NCI-H2107 (cell line): Measurements from ENCODE around the gene SCNN1G.

Source experiments
- DNase-seq: peaks from one replicate; lab custom pipeline; 2025; lab: John Stamatoyannopoulos, UW

SCNN1G gene

DNA sequence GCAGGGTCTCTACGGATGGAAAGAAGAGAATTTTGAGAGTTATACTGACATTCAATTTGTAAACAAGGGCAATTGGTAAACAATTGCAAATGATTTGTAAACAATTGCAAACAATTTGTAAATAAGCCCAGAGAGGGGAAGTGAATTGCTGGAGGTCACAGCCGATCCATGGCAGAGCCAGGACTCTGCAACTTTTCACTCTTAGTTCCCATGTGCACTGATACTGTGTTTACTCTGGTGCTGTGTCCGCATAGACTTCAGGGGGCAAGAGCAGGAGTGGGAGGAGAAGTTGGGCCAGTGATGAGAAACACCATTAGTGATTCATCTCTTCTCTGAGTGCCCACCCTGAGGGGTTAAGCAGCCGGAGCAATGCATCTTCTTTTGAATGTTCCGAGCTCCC lies 14.0 kb downstream of the SCNN1G start:
- DNase-seq: no peak

DNA sequence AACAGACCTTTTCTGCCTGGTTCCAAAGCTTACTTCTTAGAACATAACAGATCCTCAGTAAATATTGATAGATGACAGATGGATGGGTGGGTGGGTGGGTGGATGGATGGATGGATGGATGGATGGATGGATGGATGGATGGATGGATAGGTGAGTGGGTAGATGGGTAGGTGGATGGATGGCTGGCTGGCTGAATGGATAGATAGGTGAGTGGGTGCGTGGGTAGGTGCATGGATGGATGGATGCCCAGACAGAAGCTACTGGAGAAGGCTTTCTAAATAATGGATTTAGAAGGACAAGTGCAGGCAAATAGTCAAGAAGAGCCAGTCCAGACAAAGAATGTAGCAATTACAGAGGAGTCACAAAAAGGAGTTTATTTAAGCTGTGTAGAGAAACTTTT lies 19.6 kb downstream of the SCNN1G start:
- DNase-seq: no peak

DNA sequence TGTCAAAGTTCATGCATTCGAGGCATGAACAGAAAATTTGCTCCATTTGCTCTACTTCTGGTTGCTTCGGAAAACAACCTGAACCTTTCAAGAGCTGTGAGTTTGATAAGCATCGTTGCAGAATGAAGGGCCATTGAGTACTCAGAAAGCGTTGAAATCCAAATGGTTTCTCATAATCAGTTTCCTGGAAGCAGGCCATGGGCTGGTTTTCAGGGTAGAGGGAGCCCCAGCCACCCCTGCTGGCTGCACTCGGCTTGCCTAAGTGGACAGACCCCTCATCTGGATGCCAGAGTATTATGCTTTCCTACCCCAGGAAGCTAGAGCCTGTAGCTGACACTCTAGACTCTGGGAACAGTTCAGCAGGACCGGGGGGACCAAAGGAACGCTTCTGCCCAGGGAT lies 24.4 kb downstream of the SCNN1G start:
- DNase-seq: peak; percentile 87

DNA sequence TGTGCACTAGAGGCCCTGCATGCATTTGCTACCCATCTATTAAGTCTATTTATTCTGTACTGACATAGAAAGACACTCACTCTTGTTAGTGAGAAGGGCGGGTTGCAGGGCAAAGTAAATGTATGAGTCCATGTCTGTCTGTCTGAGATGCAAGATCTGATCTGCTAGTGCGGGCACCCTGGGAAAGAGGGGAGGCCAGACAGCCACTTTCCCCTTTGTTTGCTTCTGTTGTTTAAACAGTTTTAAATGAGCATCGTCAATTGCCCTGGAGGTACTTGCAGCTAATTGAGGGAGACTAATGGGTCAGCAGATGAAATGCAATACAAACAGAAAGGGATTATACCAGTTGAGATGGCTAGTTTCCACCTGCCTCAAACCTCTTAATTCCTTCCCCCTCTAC lies 24.9 kb downstream of the SCNN1G start:
- peak; percentile 44 for DNase-seq

DNA sequence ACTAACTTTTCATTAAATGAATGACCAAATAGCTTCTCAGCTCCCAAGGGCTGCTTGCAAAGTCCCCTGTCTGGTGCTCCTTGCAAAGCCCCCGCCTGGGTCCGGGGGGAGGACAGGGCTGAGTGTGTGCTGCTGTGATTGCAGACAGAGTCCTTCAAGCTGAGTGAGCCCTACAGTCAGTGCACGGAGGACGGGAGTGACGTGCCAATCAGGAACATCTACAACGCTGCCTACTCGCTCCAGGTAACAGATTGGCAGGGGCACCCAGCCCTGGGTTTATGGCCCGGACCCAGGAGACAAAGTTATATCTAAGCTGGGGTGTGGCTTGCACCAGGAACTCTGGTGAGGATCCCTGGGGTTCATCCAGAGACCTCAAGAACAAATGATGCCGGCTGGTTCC lies 27.1 kb downstream of the SCNN1G start:
- no peak for DNase-seq

DNA sequence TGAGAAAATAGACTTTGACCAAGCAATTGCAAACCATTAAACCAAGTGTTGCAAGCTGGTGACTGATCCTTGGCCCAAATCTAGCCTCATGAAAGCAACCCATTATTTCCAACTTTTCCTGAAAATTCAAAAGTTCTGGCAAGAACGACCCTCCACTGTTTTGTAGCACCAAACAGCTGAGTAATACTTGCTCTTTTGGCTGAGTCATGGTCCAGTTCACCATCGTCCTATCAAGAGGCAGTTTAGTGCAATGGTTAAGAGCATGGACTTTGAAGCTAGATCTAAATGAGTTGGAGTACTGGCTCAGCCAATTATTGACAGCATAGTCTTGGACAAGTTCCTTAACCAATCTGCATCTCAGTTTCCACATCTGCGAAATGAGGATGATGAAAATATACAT lies 31.3 kb downstream of the SCNN1G start:
- no peak for DNase-seq

DNA sequence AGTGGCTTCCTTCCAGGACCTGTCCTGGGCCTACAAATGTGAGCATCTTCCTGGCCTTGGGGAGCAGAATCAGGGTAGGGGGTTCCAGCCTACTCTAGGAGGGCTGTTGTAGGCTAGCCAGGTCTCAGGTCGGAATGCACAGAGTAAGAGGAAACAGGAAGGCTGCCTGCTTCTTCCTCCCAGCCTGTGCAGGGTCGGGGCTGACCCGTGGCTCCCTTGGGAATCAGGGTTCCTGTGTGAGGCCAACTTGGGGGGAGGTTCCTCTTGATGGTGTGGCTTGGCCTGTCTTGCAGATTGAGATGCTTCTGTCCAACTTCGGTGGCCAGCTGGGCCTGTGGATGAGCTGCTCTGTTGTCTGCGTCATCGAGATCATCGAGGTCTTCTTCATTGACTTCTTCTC lies 32.3 kb downstream of the SCNN1G start:
- DNase-seq: no peak

DNA sequence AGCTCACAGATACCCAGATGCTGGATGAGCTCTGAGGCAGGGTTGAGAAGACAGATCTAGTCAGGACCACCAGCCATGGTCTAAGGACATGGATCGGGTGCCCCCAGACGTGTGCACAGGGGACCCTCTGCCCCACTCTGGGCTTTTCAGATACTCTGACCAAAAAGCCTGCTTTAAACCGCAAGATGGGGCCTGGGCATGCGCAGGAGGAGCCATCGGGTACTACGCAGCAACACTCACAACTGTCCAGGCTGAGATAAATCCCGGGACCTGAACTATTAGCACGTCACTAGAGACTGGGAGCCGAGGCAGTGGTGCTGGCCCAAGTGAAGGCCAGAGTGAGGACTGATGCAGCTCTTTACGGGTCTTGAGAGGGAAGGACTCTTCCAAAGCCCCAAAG lies 32.9 kb downstream of the SCNN1G start:
- DNase-seq: no peak

DNA sequence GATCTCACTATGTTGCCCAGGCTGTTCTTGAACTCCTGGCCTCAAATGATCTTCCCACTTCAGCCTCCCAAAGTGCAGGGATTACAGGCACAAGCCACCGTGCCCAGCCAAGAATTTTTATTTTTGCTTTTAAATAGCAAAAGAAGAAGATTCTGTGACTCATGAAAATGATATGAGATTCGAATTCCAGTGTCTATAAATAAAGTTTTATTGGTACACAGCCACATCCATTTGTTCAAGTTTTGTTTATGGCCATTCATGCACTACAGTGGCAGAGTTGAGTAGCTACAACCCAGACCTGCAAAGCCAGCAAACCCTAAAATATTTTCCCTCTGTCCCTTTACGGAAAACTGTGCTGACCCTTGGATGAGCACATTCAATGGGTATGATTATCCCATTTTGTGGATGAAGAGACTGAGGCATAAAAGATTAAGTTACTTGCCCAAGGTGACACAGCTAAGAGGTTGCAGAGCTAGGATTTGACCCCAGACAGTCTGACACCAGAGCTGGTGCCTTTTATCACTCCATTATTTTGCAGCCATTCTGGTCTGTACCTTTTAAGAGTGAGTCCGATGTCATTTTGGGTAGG lies 34.2 kb downstream of the SCNN1G start:
- no peak for DNase-seq

DNA sequence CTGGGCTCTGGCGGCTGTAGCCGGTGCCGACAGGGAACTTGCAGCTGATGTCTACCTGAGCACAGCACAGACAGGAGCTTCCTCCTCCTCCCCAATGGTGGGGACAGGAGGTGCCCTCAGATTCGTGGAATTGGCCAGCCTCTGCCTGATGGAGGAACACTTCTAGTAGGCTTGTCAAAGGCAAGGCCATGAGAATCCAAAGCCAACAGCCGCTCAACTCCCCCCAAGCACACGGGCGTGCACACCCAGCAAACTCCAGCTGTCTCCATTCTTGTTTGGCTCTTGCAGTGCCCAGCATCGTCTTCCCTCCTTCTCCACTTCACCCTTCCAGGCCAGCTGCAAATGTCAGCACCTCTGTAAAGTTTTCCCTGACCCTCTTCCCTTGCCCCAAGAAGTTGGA lies 35.1 kb downstream of the SCNN1G start:
- DNase-seq: no peak

DNA sequence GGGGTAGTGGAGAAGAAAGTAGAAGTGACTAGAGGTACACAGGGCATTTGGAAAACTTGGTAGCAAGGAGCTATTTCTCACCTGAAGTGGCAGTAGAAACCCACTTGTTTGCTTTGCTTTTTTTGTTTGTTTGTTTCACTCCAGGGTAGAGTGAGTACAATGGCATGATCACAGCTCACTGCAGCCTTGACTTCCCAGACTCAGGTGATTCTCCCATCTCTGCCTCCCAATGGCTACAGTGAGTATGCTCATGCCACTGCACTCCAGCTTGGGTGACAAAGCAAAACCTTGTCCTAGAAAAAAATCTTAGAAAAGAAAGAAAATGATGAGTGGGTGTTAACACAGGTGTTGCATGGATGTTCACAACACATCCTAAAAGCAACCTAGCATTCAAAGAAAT lies 40.4 kb downstream of the SCNN1G start:
- DNase-seq: no peak

DNA sequence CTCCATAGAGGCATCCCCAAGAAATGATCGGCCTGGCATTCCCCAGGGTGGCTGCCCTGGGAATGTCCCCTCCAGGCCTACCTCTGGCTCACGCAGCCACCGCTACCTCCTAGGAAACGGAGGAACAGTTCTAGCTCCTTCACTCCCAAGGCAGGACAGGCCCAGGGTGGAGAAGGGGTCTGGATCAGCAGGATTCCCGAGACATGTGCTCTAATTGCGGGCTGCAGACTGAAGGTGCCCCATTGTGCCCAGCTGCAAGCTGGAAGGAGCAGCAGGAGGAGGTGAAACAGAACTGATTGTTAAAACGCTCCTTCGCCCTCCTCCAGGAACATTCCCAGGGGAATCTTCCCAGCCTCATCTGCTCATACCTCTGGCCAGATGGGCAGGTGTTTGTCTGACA lies 40.8 kb downstream of the SCNN1G start:
- no peak for DNase-seq

DNA sequence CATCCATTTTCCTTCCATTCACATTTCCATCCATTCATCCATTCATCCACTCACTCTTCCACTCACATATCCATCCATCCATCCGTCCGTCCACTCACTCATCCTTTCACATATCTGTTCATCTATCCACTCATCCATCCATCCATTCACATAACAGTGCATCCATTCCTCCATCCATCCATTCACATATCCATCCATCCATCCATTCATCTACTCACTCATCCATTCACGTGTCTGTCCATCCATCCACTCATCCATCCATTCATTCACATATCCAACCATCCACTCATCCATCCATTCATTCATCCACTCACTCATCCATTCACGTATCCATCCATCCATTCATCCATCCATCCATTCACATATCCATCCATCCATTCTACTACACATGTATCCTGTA lies 42.6 kb downstream of the SCNN1G start:
- no peak for DNase-seq

DNA sequence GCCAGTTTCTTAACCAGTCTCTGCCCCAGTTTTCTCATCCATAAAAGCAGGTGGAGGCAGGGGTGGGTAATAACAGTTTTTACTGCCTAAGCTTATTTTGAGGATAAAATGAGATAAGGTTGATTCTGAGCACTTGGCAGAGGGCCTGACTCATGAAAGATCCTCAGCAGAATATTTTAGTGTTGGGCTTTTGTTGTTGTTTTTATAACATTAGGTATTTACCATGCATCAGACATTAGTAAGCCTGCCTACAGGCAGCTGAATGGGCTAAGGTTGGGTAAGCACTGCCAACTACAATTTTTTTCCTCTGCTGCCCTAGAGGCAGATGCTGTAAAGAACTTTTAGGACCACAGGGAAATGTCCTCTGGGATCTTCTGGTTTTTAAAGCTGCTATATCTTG lies 43.1 kb downstream of the SCNN1G start:
- DNase-seq: no peak

DNA sequence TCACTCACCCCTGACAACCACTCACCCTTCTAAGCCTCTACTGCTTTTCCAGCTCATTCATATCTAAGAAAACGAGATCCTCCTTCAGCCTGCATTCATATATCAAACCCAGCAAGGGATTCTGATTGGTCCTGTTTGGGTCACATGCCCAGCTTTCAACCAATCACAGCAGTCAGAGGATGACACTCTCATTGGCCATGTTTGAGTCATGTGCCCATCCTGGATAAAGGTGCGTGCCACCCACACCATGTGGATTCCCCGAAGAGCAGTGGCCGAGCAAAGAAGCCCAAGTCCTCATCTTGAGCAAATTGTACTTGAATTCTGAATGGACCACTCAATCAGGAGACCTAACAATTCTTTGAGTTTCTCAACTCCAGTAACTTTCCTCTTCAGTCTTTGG lies 45.0 kb downstream of the SCNN1G start:
- DNase-seq: no peak

DNA sequence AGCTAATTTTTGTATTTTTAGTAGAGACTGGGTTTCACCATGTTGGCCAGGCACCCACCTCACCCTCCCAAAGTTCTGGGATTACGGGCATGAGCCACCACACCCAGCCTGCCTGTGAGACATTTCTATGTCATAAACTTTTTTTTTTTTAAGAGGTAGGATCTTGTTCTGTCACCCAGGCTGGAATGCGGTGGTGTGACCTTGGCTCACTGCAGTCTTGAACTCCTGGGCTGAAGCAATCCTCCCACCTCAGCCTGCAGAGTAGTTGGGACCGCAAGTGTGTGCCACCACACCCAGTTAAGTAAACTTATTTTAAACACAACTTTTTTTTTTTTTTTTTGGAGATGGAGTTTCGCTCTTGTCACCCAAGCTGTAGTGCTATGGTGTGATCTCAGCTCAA lies 47.2 kb downstream of the SCNN1G start:
- no peak for DNase-seq

DNA sequence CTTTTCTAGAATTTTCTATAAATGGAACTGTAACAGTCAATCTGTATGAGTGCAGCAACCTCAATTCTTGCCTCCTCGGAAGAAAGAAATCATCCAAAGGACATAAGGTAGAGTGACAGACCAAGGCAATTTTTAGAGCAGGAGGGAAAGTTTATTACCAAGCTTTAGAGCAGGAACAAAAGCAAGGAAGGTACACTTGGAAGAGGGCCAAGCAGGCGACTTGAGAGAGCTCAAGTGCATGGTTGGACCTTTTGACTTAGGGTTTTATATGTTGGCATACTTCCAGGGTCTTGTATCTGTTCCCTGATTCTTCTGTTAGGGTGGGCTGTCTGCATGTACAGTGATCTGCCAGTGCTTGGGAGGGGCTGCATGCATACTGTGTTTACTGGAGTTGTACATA lies 50.3 kb downstream of the SCNN1G start:
- DNase-seq: no peak

DNA sequence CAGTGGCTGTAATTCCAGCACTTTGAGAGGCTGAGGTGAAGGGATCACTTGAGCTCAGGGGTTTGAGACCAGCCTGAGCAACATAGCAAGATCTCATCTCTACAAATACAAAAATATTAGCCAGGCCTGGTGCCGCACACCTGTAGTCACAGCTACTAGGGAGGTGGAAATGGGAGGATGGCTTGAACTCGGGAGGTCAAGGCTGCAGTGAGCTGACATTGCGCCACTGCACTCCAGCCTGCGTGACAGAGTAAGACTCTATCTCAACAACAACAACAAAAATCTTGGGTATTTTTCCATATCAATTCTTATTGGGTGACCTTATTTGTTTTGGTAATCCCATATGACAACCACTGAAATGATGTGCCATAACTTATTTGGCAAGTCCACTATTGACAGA lies 52.6 kb downstream of the SCNN1G start:
- no peak for DNase-seq

DNA sequence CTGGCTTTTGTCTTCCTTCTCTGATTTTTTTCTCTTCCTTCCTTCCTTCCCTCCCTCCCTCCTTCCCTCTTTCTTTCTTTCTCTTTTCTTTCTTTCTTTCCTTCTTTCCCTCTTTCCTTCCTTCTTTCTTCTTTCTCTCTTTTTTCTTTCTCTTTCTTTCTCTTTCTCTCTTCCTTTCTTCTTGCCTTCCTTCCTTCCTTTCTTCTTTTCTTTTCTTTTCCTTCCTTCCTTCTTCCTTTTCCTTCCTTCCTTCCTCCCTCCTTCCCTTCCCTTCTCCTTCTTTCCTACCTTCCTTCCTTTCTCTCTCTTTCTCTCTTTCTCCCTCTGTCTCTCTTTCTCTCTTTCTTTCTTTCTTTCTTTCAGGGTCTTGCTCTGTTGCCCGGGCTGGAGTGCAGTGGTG lies 54.4 kb downstream of the SCNN1G start:
- no peak for DNase-seq

DNA sequence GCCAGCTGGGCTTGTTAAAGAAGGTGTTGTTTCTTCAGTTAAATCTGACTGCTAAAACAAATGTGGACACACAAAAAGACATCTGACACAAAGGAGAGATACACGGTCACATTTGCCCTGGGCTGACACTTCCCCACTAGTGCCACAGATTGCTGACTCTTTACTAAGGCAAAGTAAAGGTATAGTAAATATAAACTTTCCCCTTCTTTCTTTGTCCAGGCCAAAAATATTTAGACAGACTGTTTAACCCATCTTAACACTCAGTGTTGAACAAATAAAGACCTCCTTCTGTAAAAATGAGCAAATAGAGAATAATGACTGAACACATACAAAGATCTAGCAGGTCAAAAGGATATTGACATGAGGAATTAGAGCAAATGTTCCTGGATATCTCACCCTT lies 58.4 kb downstream of the SCNN1G start:
- no peak for DNase-seq

DNA sequence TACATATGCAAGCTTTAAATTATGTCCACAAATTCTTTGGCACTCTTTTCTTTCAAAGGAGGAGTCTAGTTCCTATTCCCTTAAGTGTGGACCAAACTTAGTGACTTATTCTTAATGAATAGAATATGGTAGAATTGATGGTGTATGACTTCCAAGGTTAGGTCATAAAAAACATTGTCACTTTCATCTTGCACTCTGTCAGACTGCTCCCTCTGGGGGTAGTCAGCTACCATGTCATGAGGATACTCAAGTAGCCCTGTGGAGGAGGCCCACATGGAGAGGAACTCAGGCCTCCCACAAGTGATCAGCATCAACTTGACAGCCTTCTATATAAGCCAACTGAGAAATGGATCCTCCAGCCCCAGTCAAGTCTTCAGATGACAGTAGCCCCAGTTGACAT lies 61.6 kb downstream of the SCNN1G start:
- no peak for DNase-seq

DNA sequence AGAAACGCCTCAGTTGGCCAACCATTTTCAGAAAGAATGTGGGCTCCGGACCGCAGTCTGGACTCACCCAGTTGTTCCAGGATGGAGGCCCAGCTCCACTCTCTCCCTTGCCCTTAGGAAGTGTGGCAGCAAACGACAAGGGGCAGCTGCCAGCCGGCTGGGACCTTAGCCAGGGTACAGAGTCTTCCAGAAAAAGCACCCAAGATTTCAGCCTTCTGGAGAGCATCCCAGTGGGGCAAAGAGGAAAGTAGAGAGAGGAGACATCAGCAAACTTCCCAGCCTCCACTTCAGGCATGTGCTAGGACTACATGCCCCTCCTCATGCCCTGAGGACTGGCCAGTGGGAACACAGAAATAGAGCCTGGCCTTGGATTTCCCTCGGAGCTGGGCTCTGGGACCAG lies 62.7 kb downstream of the SCNN1G start:
- DNase-seq: no peak

DNA sequence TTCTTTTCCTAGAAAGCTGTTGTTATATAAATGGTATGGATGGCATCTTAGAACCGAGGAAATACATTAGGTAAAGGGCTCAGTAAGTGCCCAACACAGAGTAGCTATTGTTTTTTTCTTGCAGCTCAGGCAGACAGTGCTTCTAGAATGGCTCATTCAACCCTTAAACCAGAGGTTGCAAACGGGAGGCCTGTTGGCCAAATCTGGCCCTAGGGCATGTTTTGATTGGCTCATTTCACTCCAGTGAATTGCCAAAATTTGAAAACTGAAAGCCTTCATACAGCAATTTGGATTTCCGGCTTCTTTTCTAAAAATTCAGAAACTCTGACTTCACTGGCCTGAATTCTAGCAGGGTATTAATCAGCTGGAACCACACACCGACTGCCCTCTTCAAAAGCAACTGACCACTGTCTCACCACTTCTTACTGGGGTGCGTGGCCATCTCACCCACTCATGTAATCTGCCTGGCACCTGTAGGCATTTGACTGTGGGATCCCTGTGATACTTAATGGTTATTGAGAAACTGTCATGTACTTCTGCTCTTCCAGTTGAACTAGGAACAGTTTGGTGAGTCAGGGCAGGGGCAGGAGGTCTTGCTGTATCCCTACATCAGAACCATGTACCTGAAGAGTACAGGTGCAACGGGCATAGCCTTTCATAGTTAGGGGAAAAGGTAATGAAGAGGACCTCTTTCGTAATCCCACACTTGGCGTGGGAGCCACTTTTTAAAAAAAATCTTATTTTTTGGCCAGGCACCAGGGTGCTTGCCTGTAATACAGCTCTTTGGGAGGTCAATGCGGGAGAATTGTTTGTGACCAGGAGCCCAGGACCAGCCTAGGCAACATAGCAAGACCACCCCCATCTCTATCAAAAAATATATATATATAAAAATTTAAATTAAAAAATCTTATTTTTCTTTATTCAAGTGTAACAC lies 66.0 kb downstream of the SCNN1G start:
- no peak for DNase-seq

DNA sequence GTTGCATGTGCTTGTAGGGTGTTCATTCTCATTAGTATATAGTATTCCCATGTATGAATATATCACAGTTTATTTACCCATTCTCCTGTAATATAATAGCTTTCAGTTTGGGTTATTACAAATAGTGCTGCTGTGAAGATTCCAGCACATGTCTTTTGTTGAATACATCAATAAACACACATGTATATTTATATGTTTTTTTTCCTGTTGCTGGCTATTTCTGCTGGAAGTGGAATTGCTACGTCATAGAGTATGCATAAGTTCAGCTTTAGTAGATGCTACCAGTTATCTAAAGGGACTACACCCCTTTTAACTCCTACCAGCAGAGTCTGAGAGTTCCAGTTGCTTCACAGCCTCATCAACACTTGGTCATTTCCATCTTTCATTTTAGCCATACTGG lies 67.3 kb downstream of the SCNN1G start:
- DNase-seq: no peak
